Left hindlimb (tissue), 1 donor: ENCODE measurements around the gene BMPR1B.

Experiments used
- DNase-seq: peaks from one replicate; pipeline ENCODE4 v3.0.0-alpha.2; 2018

The BMPR1B gene

DNA sequence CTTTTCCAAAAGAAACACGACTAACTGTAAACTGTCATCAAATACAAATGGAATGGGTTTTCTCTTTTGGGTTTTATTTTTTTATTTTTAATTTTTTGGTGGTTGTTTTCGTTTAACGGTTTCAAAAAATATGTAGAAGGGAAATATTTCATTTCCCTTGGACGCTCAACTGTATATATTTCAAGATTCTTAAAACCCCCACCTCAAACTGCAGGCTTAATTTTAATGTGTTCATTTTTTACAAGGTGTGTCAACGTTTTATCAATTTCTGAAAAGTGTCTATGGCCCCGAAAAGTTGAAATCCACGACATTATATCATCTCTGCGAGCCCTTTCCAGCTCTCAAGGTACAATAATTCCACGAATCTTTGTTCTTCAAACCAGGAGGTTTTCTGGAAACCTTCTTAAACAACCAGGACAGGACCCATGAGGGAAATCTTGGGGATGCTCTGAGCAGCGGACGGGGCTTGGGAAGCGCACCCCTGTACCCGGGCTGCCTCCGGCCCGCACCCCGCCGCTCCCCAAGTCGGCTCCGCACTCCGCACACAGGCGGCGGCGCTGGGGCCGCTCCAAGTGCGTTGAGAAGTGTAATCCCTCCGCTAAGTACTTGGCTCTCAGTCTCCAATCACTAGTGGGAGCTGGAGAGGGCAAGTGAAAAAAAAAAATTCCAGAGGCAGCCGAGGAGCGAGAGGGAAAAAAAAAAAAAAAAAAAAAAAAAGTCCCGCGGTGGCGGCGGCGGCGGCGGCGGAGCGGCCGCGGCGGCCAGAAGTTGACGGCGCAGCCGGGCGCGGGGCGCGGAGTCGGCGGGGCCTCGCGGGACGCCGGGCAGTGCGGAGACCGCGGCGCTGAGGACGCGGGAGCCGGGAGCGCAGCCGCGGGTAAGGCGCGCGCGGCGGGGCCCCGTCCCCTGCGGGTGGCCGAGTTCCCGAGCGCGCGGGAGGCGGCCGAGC is at the start of gene BMPR1B:
Gene BMPR1B (plus strand): TSS at position 764 of the 949 bp plus-strand sequence. CDS start 346,470 bp downstream, outside the sequence.
- peak; percentile 71 for DNase-seq

DNA sequence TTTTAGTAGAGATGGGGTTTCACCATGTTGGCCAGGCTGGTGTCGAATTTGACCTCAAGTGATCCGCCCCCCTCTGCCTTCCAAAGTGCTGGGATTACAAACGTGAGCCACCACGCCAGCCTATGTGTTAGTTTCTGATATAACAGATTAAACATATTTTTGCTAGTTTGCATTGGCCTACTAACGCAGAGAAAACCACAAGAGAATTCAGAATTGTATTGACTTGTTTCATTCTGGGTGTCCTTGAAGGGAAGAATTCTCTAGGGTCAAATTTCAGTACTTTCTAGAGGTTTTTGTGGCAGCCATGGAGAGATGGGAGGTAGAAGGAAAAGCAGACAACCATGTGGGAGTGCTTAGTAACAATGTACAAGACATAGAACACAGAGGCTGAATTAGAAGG is 46.1 kb upstream of the BMPR1B start:
- DNase-seq, result no peak

DNA sequence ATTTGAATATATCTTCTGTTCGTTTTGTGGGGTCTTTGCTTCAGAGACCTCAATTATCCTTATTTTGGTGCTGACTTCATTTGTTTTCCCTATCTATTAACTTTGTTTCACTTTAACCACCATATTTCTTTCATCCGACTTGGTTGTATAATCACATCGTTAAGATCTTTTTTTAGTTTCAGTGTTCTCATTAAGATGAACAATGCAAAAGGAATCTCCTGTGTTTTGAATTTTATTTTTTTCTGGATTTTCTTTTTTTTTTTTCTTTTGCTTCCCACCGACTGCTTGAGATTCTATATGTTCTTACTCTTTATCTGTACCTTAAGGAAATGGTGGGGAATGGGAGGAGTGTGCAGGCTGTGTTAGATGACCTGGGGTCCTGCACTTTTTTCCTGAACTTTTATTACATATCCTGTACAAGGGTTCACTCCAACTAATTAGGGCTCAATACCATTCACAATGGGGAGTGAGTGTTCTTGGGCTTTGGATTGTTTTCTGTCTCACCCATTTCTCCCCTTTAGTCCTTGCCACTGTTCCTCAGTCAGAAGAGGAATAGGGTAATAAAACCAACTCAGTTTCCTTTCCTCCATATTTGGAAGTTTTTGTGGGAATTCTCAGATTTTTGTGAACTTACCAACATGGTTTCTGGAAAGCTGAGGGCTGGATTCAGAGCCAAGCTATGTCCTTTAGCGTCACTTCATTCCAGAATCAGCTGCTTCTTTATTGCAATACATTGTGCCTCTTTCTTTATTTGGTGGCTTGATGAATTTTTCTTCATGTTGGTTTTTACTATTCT is 43.2 kb upstream of the BMPR1B start:
- no peak for DNase-seq

DNA sequence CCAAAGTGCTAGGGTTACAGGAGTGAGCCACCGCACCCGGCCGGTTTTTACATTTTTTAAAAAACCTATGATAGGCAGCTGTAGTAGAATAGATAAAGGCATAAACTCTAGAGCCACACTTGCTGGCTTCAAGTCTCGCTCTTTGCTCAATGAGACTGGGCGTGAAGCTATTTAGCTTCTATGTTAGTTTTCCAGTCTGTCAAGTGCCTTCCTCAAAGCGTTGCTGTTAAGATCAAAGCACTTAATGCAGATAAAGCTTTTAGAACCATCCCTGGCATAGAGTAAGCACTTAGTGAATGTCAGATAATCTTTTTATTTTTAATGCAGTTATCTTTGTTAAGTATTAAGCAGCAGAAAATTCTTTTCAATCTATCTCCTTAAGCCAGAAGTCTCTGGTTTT is 42.0 kb upstream of the BMPR1B start:
- no peak for DNase-seq

DNA sequence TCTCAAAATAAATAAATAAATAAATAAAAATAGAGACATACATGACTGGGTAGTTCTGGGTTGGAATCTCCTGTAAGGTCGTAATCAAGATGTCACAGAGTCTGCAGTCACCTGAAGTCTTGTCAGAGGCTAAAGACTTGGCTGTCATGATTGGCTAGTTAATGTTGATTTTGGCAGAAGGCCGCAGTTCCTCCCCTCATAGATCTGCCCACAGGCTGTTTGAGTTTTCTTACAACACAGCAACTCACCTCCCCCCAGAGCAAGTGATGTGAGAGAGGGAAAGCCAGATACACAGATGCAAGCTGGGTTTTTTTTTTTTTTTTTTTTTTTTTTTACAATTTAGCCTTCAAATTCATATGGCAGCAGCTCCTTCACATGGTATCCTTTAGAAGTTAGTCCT is 36.4 kb upstream of the BMPR1B start:
- DNase-seq, result no peak

DNA sequence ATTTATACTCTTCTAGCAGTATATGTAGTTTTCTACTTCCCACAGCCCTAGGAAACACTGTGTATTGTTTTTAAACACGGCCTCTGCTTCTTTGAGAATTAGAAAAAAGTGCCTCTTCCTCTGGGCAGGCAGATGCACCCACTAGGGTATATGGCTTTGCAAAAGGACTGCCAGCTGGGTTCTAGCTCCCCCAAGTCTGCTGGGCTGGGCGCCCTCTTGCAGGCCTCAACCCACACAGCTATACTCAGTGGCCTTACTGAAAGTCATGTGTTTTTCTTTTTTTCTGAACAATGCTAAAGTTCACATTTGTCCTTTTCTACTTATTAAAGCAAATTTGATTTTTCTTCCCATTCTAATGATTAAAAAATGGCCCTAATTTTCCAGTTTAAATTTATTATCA is 35.5 kb upstream of the BMPR1B start:
- DNase-seq, result no peak

DNA sequence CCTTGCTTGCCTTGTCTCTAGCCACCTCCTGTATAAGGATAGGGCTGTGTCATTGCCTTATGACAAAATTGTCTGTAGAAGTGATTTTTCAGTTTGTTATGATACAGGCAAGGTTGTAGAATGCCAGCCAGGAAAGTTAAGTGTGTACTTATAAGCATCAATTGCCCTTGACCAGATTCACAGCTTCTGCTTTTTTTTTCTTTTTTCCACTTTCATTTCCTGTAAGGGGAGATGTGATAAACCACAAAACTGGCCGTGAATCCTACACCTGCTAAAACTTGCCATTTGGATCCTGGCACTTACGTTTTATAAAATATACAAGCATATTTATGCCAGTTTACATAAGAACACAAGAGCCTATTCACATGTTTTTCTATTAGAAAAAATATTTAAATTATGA is 35.0 kb upstream of the BMPR1B start:
- no peak for DNase-seq

DNA sequence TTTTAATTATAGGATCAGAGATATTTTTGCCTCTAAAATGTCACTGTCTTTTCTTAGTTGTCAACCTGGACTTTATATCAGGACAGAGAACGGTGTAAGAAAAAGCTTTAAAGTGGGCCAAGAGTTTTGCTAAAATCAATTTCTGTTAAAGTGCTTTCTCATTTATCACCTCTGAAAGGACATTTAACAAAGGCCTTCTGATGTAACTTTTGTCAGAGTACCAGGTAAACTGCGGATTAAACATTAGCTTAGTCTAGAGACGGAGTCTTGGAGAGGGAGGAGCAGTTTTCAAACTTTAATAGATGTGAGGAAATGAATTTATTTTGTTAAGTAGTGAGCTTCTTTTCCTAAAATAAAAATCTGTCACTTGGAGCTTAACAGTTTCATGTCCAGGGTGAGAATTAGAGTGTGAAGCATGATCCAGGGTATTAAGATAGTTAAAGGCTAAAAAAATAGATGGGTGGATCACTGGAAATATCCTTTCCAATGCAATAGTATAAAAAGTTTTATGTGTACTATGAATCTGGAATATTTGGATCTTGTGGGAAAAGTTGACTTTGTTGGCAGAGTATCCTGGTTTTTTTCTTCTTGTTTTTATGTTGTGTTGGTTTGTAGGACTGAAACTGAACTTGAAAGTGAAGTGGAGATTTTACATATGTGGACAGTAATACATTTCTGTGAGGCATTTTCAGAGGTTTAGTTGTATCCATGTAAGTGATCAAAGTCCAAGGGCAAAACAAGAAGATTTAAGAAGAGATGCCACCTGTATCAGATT is 33.6 kb upstream of the BMPR1B start:
- DNase-seq, result no peak

DNA sequence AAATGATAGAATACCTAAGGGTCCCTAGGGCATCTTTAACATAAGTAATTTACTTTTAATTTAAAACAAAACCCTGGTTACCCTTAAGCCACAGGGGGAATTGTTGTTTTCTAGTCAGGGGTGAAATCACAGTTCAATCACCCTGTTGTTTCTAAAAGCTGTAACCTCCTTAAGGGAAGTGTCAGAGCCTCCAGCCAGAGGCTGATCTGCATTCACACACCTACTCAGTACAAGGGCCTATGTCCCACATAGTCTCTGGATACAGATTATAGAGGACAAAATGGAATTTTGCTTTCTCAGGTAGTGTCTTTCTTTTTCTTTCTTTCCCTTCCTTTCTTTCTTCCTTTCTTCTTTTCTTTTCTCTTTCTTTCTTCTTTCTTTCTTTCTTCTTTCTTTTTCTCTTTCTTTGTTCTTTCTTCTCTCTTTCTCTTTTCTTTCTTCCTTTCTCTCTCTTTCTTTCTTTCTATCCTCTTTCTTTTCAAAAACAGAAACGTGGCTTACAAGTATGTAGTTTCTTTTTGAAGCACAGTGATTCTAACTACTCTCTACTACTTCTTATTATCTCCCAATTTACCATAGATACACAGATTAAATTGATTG is 31.1 kb upstream of the BMPR1B start:
- DNase-seq, result no peak

DNA sequence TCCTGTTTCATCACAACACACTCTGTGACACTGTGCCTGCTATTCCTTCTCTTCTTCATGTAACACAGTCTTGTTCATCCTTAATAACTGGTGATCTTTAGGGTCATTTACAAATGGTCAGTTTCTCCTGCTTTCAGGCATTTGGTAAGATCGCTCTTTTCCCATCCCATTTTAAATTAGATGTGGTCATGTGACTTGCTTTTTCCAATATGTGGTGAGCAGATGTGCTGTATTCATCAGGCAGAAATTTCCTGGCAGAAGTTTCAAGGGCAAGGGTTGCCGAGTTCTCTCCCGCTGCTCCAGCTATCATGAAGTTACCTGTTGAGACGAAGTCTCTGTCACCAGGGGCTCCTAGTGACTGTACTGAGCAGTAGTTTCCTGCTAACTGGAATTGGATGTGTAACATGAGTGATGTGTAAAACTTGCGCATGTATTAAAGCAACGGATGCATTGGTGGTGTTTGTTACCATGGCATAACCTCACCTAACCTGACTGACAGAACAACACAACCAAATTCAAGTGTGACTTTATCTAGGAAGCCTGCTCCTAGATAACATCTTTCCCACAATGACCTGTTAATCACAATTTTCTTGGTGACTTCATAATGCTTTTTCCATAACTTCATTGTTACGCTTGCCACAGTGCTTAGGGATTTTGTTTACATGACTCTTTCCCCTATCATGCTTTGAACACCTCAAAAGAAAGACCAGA is 29.5 kb upstream of the BMPR1B start:
- no peak for DNase-seq

DNA sequence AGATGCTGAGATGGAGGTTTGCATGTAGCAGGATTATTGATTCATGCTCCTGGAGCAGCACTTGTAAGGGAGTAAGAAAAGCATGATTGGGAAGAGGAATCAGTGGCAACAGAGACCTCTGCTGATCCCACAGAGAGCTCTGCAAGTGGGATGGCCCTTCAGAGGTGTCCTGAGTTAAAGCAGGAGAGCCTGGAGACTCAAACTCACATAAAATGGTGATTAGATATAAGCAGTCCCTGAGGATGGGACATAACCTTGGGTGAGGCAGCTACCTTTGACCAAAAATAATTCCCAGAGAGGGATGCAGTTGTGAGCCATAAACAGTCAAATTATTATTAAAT is 25.4 kb upstream of the BMPR1B start:
- DNase-seq, result no peak

DNA sequence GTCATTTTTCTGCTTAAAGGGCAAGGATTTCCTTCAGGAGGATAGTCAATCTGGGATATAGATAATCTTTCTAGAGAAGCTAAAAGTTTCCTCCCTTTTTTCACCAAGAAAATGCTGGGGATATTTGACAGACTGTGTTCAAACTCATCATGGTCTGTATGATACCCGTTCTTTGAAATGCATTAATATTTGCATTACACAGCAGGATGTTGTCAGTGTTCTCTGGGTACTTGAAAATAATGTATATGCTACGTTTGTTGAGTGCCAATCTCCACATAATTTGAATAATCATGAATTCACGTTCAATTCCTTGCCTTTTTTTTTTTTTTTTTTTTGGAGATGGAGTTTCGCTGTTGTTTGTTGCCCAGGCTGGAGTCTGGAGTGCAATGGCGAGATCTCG is 18.0 kb upstream of the BMPR1B start:
- DNase-seq, result no peak

DNA sequence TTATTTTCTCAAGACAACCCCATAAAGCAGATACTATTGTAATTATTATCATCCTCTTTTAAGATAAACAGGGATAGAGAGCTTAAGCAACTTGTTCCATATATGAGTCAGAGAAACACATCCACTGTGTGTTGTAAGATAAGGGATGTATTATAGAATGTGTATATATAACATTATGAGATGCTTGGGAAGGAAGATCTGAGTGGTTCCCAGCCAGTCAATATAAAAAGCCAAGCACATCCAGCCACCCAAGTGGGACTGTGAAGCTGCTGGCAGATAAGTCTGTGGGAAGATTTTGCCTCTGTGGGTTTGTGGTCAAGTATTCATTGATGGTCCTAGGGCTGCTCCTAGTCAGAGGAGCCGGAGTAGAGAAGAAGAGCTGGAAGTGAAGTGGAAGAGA is 16.5 kb upstream of the BMPR1B start:
- no peak for DNase-seq

DNA sequence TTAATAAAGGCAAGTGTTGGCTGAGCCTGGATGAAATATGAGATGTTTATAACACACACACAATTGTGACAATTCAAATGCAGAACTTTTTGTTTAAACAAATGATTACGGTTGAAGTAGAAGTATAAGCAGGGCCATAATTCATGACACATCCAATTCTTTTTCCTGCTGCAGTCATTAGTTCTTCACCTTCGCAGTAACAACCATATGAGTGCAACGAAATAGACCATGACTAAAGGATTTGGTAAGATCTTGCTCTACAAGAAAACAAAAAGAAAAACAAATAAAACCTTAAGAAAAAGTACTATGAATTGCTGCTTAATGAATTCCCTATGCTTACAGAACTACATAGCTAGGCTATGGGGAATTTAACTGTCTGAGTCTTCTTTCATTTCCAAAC is 13.9 kb upstream of the BMPR1B start:
- no peak for DNase-seq

DNA sequence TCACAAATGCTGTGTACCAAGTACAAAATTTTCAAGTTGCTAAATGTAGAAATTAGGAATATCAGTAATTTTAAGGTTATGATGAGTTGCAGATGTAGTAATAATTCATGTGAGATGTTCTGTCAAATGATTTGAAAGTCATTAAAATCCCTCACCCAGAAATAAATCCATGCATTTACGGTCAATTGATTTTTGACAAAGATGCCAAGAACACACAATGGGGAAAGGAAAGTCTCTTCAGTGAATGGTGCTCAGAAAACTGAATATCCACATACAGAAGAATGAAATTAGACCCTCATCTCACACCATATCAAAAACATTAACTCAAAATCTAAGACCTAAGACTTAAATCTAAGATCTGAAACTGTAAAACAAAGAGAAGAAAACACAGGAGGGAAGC is 12.9 kb upstream of the BMPR1B start:
- no peak for DNase-seq

DNA sequence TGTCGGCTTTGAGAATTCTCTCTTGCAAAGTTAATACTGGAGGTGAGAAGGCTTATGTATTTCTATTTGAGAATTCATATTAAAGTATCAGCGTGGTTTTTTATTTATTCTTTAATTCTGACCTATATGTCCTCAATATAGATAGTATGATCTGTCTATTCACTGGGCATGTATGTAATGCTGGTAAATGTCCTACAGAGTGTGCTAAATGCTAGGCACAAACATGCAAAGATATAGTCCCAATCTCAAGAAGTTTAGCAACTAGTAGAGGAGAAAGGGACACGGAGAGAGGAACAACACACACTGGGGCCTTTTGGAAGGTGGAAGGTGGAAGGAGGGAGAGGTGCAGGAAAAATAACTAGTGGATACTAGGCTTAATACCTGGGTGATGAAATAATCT is 11.0 kb upstream of the BMPR1B start:
- no peak for DNase-seq

DNA sequence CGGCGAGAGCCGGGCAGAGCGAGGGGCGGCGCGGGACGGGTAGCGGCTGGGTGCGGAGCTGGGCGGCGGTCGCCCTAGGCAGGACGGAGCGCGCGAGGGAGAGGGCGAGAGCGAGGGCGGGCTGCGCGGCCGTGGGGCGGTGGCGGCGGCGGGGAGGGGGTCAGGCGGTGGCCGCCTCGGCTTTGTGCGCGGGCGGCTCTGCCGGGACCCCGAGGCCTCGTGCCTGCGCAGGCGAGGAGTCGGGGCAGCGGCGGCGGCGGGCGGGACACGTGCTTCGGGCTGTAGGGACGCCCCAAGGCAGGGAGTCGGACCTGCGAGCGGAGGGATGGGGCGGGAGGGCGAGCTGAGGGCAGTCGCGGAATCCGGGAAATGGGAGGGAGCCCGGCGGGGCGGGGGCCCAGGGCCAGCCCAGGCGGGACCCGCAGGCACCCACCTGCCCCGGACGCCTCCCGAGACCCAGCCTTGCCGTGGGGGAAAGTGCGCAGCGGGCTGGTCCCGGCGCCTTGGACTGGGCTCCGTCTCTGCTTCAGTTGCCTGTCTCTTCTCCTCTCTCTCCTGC is 465 bp downstream of the BMPR1B start:
- DNase-seq, result peak; percentile 78

DNA sequence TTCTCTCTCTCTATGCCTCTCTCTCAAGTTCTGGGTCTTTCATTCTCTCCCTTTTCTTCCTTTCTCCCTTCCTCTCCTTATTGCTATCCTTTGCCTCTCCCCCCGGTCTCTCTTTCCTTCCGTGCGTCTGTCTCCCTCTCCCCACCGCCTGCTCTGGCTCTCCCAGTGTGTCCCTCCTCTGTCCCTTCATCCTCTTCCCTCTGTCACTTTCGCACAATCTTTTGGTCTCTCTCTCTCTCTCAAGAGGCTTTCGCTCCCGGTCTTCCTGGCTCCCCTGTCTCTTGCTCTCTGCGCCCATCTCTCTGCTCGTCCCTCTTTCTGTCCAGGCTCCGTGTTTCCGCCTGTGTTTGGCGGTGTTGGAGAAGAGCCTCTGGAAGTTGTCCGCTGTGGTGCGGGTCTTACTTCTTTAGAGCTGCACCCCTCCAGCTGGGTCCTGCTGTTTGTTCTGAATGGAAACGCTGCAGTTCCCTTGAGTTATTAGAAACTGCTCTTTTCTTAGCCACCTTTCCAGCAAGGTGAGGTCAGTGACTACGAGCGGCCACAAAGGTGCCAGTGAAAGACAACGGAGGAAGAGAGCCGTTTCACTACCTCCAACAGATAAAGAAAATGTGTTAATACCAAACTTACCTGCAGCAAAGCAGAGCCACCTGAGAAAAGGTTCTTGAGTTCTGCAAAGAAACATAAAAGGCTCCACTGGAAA is 1.1 kb downstream of the BMPR1B start:
- peak; percentile 46 for DNase-seq

DNA sequence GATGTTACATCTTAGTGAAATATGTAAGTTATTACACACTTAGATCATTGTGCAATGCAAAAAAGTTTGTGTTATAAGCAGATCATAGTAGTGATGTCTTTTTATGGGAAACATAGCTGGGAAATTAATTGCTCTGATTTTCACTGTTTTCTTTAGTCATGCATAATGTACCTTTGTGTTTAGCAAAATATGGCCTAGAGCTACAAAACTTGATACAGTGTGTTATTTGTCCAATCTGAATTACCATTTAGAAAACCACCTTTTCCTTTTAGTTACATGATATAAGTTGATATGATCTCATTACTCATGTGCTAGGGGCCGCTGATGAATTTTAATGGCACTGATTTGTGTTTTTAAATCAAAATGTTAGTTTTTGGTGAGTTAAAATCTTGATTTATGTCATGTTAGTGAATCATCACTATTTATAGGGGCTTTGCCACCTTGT is 2.0 kb downstream of the BMPR1B start:
- no peak for DNase-seq

DNA sequence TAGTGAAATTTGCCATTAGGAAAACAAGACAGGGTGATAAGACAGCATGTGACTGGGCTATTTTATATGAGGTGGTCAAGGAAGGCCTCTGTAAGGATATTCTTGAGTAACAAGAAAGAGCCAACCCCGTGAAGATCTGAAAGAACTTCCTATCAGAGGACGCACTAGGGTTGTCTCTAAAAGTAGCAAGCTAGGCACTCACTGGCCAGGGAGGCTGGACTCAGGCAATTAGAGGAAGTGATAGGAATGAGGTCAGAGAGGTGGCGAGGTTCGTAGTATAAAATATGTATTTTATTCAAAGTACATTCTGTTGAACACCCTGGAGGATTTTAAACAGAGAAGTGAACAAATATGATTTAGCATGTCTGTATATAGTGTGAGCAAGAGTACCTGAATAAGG is 4.6 kb downstream of the BMPR1B start:
- DNase-seq, result no peak

DNA sequence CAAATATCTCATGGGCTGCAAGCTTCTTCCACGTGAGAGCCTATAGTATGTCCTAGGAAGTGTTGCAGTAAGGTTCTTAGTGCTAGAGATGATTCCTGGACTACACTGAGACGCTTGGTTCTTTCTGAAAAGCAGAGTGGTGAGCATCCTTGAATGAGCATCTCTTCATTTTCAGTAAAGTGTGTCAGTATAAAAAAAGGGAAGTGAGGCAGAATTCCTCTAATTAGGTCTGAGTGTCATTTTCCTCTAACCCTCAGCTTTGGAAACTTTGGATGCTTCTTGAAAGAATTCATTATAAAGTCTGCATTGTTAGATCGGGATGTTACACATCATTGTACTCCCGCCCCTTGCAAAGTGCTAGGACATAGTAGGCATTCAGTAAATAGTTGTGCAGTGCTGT is 5.2 kb downstream of the BMPR1B start:
- DNase-seq, result no peak
